Heart left ventricle (tissue), 11 donors: ENCODE measurements around the gene CFTR. TPM values are rescaled to one million over a fixed set of nuclear protein-coding genes. Genes with fewer than 3 reads are reported as not detected.

Source experiments
- polyA plus RNA-seq, 2 donors: library from polyadenylated mRNA; stranded (reverse); fragments of 200-250 nt; gene quantifications; one replicate each; pipeline ENCODE4 v1.2.3, GENCODE V29; 2013
- total RNA-seq, 9 donors: library from RNA; depleted of rRNA in 2 of 9; stranded (reverse); fragments of >200 nt in 2 of 9; fragmentation: NEBNext Ultra II Directional in 3 of 9; extraction: Animal tissue kit (Norgen Biotek cat#: 25700) in 3 of 9; gene quantifications; one replicate each; pipeline versions ENCODE4 v1.1.0 to v1.2.4, GENCODE V29; 2016 to 2023
- donor health status: ischemic (EF 13 %, LVEDD 7.1; RV severe dilation, severe dysfunction).
- donor health status: healthy with polysubstance abuse.
- donor health status: DM: no; HTN: yes; CAD: no.
- donor health status: DM: no; HTN: no; CAD: no.
- donor health status: ischemic (EF 25% LVEDD 5.7; RV mildly dilated, moderate dysfunction).
- donor health status: healthy.
- donor health status: DM: yes; HTN: yes; CAD: no.
- donor health status: PGD.
- donor health status: nonischemic (EF 23%, LVEDD 6.1; RV moderate dilation, normal function).

Gene CFTR
- total and polyA plus RNA-seq, 11 donors, result 0.04 to 1.3 (median 0.25) TPM

Other genes with a start within 250 kb of the CFTR start
- 1 to 10 TPM in 1 of 9 donors, under 1 TPM in 5, not detected in 3; 0.09 to 1.2 (median 0.20) TPM for gene WNT2, start 157.0 kb upstream of the CFTR start, total RNA-seq
- under 1 TPM; 0.15 to 0.28 TPM for gene WNT2, start 157.0 kb upstream of the CFTR start, polyA plus RNA-seq
- not detected for gene ASZ1, start 52.5 kb upstream of the CFTR start, total RNA-seq
- gene ASZ1, start 52.5 kb upstream of the CFTR start, polyA plus RNA-seq, result not detected